SU-DHL-6 (cell line): ENCODE data around the gene SIGLEC8.

Experiments
- CTCF ChIP-seq: fragments of 200-600 bp; sonication (generic); IDR thresholded peaks from one replicate; pipeline ENCODE4 v1.5.1; 2017; ENCODE audit warnings: antibody characterized with exemption, mild to moderate bottlenecking, low read length, moderate library complexity; ENCODE audit not compliant: insufficient read depth, poor library complexity, severe bottlenecking
- EZH2phosphoT487 ChIP-seq: fragments of 200-600 bp; sonication (generic), shearing (Covaris generic); conservative IDR thresholded peaks from 2 replicates; pipeline ENCODE4 v1.6.1; 2018; ENCODE audit warnings: mild to moderate bottlenecking, antibody characterized with exemption, low read length, moderate library complexity, mixed read lengths

GRCh38 chr19:51472607-51473006 lies 14.4 kb upstream of the SIGLEC8 start:
- TF ChIP-seq CTCF: no peak
- no peak for TF ChIP-seq EZH2phosphoT487
